ENCODE measurements around the gene ROR1. TPM values are rescaled to one million over a fixed set of nuclear protein-coding genes. Genes with fewer than 3 reads are reported as not detected.
A peak's percentile ranks its signal among the peaks of the same experiment; 100 is the strongest.

Gene ROR1
- total and polyA plus RNA-seq, 12 donors, result 2.9 to 36.2 (median 15.3) TPM

GRCh38 chr1:64171797-64172281, 398.0 kb downstream of the ROR1 start:
- WGBS, 2 donors, result 55 to 69% methylated on average over 3 of the region's 3 CpGs
- no peak overlapping the region for H3K4me3 ChIP-seq
- no peak for ATAC-seq
- H3K36me3 ChIP-seq, result peaks cover 0 to 2% (median 0%) of the 10 kb centered on the region in 9 donors
- no peaks in the 10 kb centered on the region for H3K27me3 ChIP-seq
- H3K27ac ChIP-seq, result peak overlapping the region in 2 of 10 donors; percentile 18 to 51
- H3K9me3 ChIP-seq, result no peaks in the 10 kb centered on the region
- peaks cover 0 to 30% (median 6%) of the 10 kb centered on the region in 9 donors for H3K4me1 ChIP-seq
- DNase-seq, result no peak
- TF ChIP-seq, protein P1, sequence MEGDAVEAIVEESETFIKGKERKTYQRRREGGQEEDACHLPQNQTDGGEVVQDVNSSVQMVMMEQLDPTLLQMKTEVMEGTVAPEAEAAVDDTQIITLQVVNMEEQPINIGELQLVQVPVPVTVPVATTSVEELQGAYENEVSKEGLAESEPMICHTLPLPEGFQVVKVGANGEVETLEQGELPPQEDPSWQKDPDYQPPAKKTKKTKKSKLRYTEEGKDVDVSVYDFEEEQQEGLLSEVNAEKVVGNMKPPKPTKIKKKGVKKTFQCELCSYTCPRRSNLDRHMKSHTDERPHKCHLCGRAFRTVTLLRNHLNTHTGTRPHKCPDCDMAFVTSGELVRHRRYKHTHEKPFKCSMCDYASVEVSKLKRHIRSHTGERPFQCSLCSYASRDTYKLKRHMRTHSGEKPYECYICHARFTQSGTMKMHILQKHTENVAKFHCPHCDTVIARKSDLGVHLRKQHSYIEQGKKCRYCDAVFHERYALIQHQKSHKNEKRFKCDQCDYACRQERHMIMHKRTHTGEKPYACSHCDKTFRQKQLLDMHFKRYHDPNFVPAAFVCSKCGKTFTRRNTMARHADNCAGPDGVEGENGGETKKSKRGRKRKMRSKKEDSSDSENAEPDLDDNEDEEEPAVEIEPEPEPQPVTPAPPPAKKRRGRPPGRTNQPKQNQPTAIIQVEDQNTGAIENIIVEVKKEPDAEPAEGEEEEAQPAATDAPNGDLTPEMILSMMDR (IDR thresholded peaks at IDR 0.05), result no peak
- intact Hi-C loops (cut with DNase I), result no loop called here

GRCh38 chr1:64172458-64172983, 398.7 kb downstream of the ROR1 start:
- peaks cover 0 to 30% (median 6%) of the 10 kb centered on the region in 9 donors for H3K4me1 ChIP-seq
- DNase-seq (no peak), ATAC-seq (no peak)
- TF ChIP-seq, protein P1 (IDR thresholded peaks at IDR 0.05), result no peak
- intact Hi-C loops (cut with DNase I), result no loop called here
- no peaks in the 10 kb centered on the region for H3K9me3 ChIP-seq
- 47 to 57% methylated on average over 3 of the region's 3 CpGs for WGBS, 2 donors
- H3K27me3 ChIP-seq, result no peaks in the 10 kb centered on the region
- peaks cover 0 to 7% (median 0%) of the 10 kb centered on the region in 9 donors for H3K36me3 ChIP-seq
- H3K4me3 ChIP-seq, result no peak overlapping the region
- peak overlapping the region in 1 of 10 donors; percentile 51 for H3K27ac ChIP-seq

DNA sequence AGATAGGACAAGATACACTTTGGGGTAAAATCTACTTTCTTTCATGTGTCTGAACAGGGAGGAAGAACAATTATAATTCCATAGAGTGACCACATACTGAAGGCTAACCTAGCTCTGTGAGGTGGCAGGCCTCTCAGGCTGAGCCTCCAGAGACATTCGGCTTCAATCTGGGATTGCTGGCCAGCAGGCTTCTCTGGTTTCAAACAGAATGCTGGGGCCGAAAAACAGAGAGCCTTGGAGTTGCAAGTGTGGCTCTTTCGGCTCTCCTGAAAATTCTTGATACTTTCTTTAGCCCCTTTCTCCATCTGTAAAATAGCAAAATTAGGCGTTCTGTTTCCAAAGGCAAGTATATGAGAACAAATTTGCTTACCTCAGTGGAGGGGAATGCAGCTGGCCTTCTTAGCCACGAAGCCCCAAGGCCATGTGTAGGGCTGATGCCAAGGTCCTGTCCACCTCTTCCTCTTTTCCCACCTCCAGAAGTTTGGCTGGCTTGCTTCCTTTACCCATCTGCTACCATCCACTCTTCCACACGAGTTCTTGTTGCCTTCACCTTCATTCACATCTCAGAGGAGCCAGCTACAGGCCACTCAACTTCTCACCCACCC, 399.6 kb downstream of the ROR1 start:
- Histone ChIP-seq H3K27me3 (no peaks in the 10 kb centered on the region), H3K36me3 (peaks cover 0 to 16% (median 0%) of the 10 kb centered on the region in 9 donors), H3K4me1 (peaks cover 0 to 30% (median 6%) of the 10 kb centered on the region in 9 donors), H3K27ac (no peak overlapping the region), H3K4me3 (no peak overlapping the region), H3K9me3 (no peaks in the 10 kb centered on the region)
- DNase-seq (no peak), ATAC-seq (peak in 1 of 8 donors; percentile 37)
- intact Hi-C loops (cut with DNase I), result no loop called here
- 70 to 82% methylated on average over 6 of the region's 6 CpGs for WGBS, 2 donors
- TF ChIP-seq, protein P1 (IDR thresholded peaks at IDR 0.05), result no peak

GRCh38 chr1:64175639-64176038, 401.8 kb downstream of the ROR1 start:
- Histone ChIP-seq H3K4me1 (peaks cover 0 to 30% (median 6%) of the 10 kb centered on the region in 9 donors), H3K4me3 (no peak overlapping the region), H3K27ac (no peak overlapping the region), H3K27me3 (no peaks in the 10 kb centered on the region), H3K9me3 (no peaks in the 10 kb centered on the region), H3K36me3 (peaks cover 0 to 26% (median 0%) of the 10 kb centered on the region in 9 donors)
- intact Hi-C loops (cut with DNase I), result no loop called here
- TF ChIP-seq, protein P1 (IDR thresholded peaks at IDR 0.05), result no peak
- no peak for DNase-seq
- no peak for ATAC-seq

Data from heart right ventricle (tissue), 16 donors.